NK-92 (cell line): ENCODE measurements around the gene RELCH.

Experiments
- DNase-seq: peaks from one replicate; lab custom pipeline; 2025; ENCODE audit not compliant: unreplicated experiment; lab: John Stamatoyannopoulos, UW

RELCH gene

DNA sequence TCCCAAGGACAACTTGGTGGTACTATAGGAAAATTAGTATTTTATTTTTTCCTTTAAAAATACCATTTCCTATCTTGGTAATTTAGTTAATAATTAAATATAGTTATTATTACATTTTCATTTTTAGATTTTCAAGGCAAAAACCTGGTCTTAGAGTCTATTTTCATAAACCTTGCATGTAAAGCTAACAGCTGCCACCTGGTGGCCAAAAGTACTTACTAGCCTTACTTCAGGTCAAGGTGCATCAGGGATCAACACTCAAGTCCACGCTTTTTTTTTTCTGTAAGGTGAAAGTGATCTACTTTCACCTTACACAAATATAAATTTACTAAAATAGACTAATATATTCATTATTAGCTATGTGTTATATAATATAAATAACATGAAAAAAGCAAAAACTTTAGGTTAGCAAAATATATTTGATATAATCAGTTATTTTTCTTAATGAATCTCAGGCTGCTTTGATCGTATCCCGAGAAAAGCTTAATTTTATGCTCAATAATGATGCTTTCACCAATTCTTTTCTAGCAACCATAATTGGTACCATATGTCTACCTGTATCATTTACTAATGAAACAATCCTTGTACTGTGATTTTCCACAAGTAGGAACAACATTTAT is 62.5 kb downstream of the RELCH start:
- DNase-seq = no peak

DNA sequence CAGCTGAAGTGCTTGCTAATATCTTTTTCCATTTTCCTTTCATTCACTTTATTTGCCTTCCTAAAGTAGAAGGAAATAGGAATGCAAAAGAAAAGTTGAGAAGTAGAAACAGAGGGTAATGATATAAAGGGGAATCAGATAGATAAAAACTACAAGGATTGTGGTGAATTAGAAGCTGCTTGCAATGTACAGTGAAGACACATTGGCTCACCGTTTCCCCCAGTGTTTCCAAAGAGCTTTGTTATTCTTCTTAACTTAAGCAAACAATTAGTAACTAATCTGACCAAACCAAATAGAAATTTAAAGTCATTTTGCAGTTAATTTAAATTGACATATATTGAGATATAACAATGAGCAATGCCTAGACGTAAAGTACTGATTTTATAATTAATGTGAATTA is 63.4 kb downstream of the RELCH start:
- DNase-seq = no peak

- no peak for DNase-seq
Measured at GRCh38 chr18:62258093-62258492, 71.0 kb downstream of the RELCH start.

GRCh38 chr18:62258616-62259015 is 71.6 kb downstream of the RELCH start:
- no peak for DNase-seq

DNA sequence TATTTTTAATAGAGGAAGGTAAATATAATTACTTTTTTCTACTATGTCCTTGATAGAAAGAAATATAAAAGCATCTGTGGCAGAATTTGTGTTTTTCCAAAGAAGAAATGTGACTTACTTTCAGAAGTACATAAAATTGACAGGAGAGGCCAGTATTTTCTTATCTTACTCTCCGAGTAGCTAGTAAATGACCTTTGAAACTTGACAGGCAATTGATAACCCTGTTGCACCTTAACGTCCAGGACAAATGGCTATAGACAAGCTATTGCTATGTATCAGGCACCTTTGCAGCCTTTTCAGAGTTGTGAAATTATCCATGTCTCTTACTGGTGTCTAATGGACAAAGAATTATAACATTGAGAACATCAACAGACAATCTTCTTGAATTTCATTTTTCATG is 75.0 kb downstream of the RELCH start:
- DNase-seq = no peak

DNA sequence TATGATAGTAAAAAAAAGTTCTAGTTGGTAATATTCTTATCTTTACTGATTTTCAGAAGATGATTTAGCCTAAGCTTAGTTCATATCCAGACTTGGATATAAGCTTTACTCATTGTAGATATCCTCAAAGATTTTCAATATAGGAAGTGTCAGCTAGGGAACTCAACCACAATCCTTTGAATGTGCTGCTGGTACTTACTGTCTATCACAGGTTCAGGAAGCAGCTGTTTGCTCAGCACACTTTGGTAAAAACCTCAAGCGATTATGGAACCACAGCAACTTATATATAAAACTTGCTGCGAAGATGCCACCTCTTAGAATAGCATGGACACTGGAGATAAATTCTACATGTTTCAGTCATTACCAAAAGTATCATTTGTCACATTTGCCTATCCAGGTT is 77.9 kb downstream of the RELCH start:
- DNase-seq = no peak

DNA sequence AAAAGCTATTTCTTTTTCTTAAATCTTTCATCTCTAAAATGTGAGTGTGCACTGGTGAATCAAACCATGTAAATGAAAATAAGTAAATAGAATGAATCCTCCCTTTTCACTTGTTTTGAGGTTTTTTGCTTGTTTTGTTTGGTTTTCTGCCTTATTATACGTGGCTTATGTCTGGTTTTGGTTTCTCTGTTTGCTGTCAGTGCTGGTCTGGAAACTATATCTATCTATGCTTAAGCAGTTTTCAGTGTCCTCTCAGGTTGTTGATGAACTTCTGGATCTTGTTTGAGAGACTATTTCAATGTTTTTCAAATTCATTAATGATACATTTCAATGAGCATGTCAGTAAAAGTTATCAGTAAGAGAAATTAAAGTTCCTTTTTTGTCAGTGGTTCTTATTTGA is 90.0 kb downstream of the RELCH start:
- no peak for DNase-seq

DNA sequence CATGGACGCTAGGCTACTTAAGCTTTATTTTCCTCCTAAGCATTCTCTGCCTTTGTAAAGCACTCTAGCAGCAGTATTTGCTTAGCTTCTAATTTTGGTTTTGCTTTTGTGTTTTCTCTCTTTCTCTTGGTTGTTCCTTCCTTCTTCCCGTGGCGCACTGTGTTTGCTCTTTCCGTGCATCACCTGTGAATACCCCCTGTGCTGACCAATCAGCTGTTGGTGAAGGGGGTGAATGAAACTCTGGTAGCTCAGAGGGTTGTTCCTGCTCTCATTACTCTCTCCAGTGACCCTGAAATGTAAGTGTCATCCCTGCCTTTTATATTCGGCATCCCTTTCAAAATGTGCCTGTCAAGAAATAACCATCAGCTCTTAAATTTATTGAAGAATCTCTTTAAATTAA is 92.5 kb downstream of the RELCH start:
- no peak for DNase-seq

- no peak for DNase-seq
Measured at GRCh38 chr18:62280058-62280457, 93.0 kb downstream of the RELCH start.

GRCh38 chr18:62280786-62281185 is 93.7 kb downstream of the RELCH start:
- DNase-seq = no peak

- DNase-seq = no peak
Measured at GRCh38 chr18:62281684-62282083, 94.6 kb downstream of the RELCH start.

GRCh38 chr18:62282188-62282629 is 95.2 kb downstream of the RELCH start:
- DNase-seq = no peak

DNA sequence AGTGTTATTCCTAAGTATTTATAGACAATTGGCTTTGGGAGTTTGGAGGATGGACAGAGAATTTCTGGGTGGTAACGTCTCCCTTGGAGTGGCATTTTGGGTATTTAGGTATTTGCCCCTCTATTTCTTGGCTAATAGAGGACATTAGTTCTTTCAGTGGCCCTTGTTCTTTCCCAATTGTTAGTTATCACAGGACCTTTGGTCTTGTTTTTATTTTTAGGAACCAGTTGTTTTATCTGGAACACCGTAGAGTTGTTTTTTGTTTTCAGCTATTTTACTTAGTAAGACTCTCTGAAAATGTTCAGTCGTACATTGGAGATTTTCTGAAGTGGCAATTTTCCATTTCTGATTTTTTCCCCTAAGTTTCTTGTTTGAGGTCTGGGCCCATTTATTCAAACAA is 97.6 kb downstream of the RELCH start:
- no peak for DNase-seq

DNA sequence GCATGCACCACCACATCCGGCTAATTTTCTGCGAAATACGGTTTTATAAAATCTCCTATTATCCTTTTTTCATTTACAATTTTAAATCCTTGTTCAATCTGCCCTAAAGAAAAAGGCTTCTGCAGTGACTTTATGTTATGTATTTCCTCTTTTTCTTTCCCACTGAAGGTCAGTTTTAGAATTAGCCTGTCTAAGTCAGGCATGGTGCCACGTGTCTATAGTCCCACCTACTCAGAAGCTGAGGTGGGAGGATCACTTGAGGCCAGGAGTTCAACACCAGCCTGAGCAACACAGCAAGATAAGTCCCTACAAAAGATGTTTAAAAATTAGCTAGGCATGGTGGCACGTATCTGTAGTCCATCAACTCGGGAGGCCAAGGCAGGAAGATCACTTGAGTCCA is 98.2 kb downstream of the RELCH start:
- DNase-seq = no peak

DNA sequence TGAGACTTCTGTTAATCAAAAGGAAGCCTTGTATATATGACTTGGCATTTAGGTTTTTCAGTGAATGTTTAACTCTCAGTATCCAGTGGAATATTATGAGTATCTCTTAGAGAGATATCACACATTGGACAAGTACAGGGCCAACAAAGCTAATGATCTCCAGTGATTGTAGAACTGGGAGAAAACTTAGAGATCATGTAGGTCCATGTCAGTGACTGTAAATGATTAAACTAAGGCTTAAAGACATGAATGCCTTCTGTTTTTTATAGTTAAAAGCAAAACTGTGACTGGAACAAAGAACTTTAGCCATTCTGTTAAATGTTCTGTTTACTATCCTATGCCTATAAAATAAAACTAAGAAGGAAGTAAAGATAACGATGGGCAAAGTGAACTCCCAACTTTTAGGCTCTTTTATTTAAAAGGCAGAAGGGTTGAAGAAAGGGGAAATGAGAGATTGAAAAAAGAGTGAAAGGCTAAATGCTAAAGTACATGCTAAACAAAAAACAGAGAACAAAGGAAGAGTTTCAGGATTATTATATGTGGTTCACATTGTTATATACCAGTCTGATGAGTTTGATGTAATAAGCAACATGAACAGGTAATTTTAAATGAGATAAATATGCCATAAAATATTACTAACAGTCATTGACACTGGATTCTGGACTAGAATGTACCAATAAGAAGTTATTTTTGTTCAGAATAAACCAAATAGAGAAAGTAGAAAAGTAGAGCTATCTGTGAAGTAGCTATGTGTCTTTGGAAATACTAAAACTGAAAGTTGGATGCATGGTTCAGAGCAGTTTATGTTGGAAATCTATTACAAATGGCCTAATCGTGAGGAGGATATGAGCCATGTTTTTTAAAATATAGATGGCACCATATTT is 101.0 kb downstream of the RELCH start:
- no peak for DNase-seq

GRCh38 chr18:62288665-62289008 is 101.6 kb downstream of the RELCH start:
- no peak for DNase-seq

DNA sequence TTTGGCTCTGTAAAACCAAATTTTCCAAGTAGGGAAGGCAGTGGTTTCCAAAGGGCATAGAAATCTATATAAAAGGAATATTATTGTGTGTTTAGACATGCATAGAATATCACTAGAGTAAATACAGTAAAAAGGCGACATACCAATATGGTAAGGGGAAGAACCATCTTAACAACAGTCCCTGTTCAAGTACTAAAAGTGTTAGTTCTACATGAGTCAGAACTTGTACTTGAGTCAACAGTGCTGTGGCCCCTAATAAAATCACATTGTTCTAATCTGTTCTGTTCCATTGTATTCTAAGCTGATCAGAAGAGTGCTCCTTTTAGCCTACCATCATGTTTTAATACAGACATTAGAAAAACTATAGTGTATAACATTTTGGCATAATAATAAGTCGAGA is 102.0 kb downstream of the RELCH start:
- DNase-seq = no peak

DNA sequence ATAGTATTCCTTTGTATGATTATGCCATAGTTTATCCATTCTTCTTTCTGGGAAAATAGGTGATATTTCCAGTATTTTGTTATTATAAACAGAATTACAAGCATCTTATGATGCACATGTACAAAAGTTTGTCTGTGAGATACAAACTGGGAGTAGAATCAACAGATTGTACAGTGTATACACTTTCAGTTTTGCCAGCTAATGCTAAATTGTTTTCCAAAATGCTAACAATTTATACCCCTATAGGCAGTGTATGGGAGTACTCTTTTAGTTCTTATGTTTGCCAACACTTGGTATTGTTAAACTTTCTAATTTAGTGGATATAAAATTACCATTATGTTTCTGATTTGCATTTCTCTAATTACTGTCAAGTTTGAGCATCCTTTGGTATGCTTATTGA is 107.0 kb downstream of the RELCH start:
- DNase-seq = no peak

- DNase-seq = no peak
Measured at GRCh38 chr18:62300359-62300963, 113.4 kb downstream of the RELCH start.

DNA sequence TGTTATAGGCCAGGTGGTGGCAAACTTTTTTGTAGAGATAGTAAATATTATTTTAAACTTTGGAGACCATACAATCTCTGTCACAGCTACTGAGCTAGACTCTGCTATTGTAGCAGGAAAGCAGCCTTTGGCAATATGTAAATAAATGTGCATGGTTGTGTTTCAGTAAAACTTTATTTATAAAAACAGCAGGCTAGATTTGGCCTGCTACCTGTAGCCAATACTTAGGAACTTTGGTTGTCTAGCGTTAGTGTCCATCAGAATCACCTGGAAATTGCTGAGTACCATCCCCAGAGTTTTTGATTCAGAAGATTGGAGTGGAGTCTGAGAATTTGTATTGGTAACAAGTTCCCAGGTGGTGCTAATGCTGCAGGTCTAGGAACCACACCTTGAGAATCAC is 114.3 kb downstream of the RELCH start:
- no peak for DNase-seq

- no peak for DNase-seq
Measured at GRCh38 chr18:62312851-62313250, 125.8 kb downstream of the RELCH start.
